Coronary artery (tissue), 2 donors: ENCODE results near the gene TMEM80.
"Not testable (repeated sequence)": the region's sequence is repeated elsewhere in the genome, so short reads cannot be mapped to it uniquely, and the experiment has no call there.

Experiments used
- DNase-seq: peaks from one replicate; pipeline ENCODE4 v3.0.0-alpha.2; 2017; ENCODE audit warnings: low spot score
- H3K27ac ChIP-seq, 2 donors: fragments of 200-600 bp; sonication (generic); one replicate each; pipeline ENCODE4 v1.5.1; 2016 to 2019
- H3K4me3 ChIP-seq: fragments of 200-600 bp; sonication (generic); 2 replicates; pipeline ENCODE4 v1.5.1; 2016; ENCODE audit warnings: mild to moderate bottlenecking, moderate library complexity
- CTCF ChIP-seq: fragments of 200-600 bp; sonication (generic); IDR thresholded peaks from one replicate; pipeline ENCODE4 v1.5.1; 2019; ENCODE audit warnings: antibody characterized with exemption

TMEM80 gene

GRCh38 chr11:695538-696248 is at the start of gene TMEM80:
Gene TMEM80 (plus strand): TSS chr11:695816. CDS start chr11:695828, 12 bp downstream.
- peak; percentile 99 for DNase-seq
- peak within 1 kb of the TSS; percentile 89 for H3K4me3 ChIP-seq
- no peak for TF ChIP-seq CTCF
- peak within 1 kb of the TSS; percentile 96 to 98 for H3K27ac ChIP-seq

GRCh38 chr11:646214-646613 is 49.4 kb upstream of the TMEM80 start:
- Histone ChIP-seq H3K4me3 (no peak overlapping the region), H3K27ac (no peak overlapping the region)
- TF ChIP-seq CTCF = no peak
- DNase-seq = no peak

- H3K27ac ChIP-seq, DNase-seq, H3K4me3 ChIP-seq: not testable (repeated sequence)
Observed at GRCh38 chr11:647672-648158, 47.9 kb upstream of the TMEM80 start.

GRCh38 chr11:650482-650881 is 45.1 kb upstream of the TMEM80 start:
- DNase-seq = no peak
- no peak overlapping the region for H3K27ac ChIP-seq
- TF ChIP-seq CTCF = no peak
- no peak overlapping the region for H3K4me3 ChIP-seq

- DNase-seq, H3K27ac ChIP-seq, H3K4me3 ChIP-seq: not testable (repeated sequence)
Observed at GRCh38 chr11:653136-653535, 42.5 kb upstream of the TMEM80 start.

GRCh38 chr11:653837-654236 is 41.8 kb upstream of the TMEM80 start:
- H3K4me3 ChIP-seq = no peak overlapping the region
- H3K27ac ChIP-seq = no peak overlapping the region
- TF ChIP-seq CTCF = no peak
- no peak for DNase-seq

GRCh38 chr11:654444-654843 is 41.2 kb upstream of the TMEM80 start:
- H3K27ac ChIP-seq, DNase-seq, H3K4me3 ChIP-seq: not testable (repeated sequence)

GRCh38 chr11:655036-655726 is 40.4 kb upstream of the TMEM80 start:
- TF ChIP-seq CTCF = no peak
- Histone ChIP-seq H3K27ac (no peak overlapping the region), H3K4me3 (no peak overlapping the region)
- no peak for DNase-seq
